Adrenal gland (tissue), 5 donors: ENCODE measurements around the gene CERK.

Experiments
- POLR2A ChIP-seq, 2 donors: fragments of 450-650 bp; IDR thresholded peaks; one replicate each; pipeline ENCODE4 v1.6.1; 2017; ENCODE audit warnings: antibody characterized with exemption in 2 of 2, mild to moderate bottlenecking in 2 of 2, moderate library complexity in 1 of 2
- TF ChIP-seq, protein P1 (sequence below), 6 experiments: fragments of 450-650 bp in 4 of 6; fragments of 200-600 bp in 2 of 6; sonication (generic) in 1 of 6; IDR thresholded peaks; 1 replicate in 5 of 6; 2 replicates in 1 of 6; pipeline versions ENCODE4 v1.5.1 to v1.8.0; 2016 to 2021; ENCODE audit warnings: antibody characterized with exemption in 6 of 6, mild to moderate bottlenecking in 2 of 6, moderate library complexity in 1 of 6
- donor health status: DM: no; HTN: no; CAD: no.

DNA sequence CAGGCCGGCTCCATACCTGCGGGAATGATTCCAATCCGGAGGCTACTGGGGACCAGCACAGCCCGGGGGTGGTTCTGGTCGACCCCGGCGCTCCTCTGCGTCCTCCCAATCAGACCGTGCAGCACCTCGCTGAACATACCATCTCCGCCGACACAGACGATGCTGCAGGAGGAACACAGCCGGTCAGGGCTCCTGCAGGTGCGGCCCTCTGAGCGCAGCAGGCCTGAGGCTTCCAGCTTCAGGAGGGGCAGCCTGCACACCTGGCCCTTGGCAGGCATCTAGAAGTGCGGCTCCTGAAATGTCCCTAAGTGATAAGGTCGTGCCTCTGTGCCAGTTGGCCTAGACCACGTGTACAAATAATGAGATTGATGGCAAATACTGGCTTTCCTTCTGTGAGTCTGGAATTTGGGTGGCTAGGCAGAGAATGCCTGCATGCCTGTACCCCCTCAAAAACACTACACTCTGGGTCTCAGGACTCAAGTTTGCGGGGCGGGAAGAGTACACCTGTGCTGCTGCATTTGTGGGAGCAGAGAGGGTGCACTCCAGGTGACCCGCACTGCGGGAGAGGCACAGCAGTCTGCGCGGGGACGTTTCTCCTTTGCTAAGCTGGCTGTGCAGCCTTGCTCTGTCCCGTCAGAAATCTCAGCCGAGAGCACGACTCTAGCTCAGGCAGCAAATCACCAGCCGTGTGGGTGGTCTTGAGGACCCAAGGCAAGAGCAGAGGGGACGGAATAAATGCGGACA, 30.1 kb downstream of the CERK start:
- no peak for TF ChIP-seq POLR2A (IDR thresholded peaks at IDR 0.05)
- TF ChIP-seq, protein P1, sequence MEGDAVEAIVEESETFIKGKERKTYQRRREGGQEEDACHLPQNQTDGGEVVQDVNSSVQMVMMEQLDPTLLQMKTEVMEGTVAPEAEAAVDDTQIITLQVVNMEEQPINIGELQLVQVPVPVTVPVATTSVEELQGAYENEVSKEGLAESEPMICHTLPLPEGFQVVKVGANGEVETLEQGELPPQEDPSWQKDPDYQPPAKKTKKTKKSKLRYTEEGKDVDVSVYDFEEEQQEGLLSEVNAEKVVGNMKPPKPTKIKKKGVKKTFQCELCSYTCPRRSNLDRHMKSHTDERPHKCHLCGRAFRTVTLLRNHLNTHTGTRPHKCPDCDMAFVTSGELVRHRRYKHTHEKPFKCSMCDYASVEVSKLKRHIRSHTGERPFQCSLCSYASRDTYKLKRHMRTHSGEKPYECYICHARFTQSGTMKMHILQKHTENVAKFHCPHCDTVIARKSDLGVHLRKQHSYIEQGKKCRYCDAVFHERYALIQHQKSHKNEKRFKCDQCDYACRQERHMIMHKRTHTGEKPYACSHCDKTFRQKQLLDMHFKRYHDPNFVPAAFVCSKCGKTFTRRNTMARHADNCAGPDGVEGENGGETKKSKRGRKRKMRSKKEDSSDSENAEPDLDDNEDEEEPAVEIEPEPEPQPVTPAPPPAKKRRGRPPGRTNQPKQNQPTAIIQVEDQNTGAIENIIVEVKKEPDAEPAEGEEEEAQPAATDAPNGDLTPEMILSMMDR (IDR thresholded peaks at IDR 0.05), result no peak
